ENCODE data around the gene PDK3. TPM values are rescaled to one million over a fixed set of nuclear protein-coding genes. Genes with fewer than 3 reads are reported as not detected.

Gene PDK3
- total RNA-seq, 1 experiment from 2014 or later, result 47.3 TPM

DNA sequence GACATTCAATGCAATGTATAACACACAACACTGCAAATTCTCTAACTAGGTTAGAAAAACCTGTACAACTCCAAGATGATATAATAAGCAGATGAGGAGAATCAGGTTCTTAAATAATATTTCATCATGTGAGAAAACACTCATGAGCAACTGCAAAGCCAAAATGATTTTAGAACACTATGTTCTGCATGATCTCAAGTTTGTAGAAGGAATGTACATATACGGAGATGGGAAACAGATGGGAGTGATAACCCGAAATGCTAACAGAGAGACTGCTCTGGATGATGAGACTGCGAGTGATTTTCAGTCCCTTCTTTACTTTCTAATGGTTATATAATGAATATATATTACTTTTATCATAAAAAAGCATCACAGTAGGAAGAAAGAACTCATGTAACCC is 101.2 kb downstream of the PDK3 start:
- H3K27ac ChIP-seq (ENCODE audit: insufficient read length, low read depth, low read length), result no peak overlapping the region
- no CpG with 5 or more reads among the region's 3 CpGs for WGBS (ENCODE audit: extremely low coverage, insufficient read length, low lambda C conversion rate)
- no peak overlapping the region for H3K9ac ChIP-seq (ENCODE audit: extremely low read depth, insufficient read length, low read length)
- H3K27me3 ChIP-seq (ENCODE audit: insufficient read depth, low read length), result no peaks in the 10 kb centered on the region
- no peaks in the 10 kb centered on the region for H3K9me3 ChIP-seq (ENCODE audit: control insufficient read depth, low read depth, low read length)
- no peaks in the 10 kb centered on the region for H4K20me1 ChIP-seq (ENCODE audit: control insufficient read depth, insufficient read depth, insufficient read length)
- H4K91ac ChIP-seq (ENCODE audit: insufficient read length, low read depth, low read length), result no peak overlapping the region
- no peaks in the 10 kb centered on the region for H3K27me3 Mint-ChIP-seq (ENCODE audit: low read depth)
- H2BK120ac ChIP-seq (ENCODE audit: low read depth, low read length, poor library complexity, severe bottlenecking), result no peak overlapping the region
- no peak overlapping the region for H3K4ac ChIP-seq (ENCODE audit: low read depth, low read length)
- H3K4me2 ChIP-seq (ENCODE audit: insufficient read depth, insufficient read length, low read length), result no peak overlapping the region
- no peak overlapping the region for H2AFZ ChIP-seq (ENCODE audit: low read length)
- H2BK5ac ChIP-seq (ENCODE audit: insufficient read length, low read length), result no peak overlapping the region
- H2BK12ac ChIP-seq (ENCODE audit: insufficient read length, low read depth, low read length), result no peak overlapping the region
- H3K9me3 Mint-ChIP-seq, result no peaks in the 10 kb centered on the region
- no peaks in the 10 kb centered on the region for H3K79me2 ChIP-seq (ENCODE audit: insufficient read depth, low read length)
- TF ChIP-seq, protein P1, sequence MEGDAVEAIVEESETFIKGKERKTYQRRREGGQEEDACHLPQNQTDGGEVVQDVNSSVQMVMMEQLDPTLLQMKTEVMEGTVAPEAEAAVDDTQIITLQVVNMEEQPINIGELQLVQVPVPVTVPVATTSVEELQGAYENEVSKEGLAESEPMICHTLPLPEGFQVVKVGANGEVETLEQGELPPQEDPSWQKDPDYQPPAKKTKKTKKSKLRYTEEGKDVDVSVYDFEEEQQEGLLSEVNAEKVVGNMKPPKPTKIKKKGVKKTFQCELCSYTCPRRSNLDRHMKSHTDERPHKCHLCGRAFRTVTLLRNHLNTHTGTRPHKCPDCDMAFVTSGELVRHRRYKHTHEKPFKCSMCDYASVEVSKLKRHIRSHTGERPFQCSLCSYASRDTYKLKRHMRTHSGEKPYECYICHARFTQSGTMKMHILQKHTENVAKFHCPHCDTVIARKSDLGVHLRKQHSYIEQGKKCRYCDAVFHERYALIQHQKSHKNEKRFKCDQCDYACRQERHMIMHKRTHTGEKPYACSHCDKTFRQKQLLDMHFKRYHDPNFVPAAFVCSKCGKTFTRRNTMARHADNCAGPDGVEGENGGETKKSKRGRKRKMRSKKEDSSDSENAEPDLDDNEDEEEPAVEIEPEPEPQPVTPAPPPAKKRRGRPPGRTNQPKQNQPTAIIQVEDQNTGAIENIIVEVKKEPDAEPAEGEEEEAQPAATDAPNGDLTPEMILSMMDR (conservative IDR thresholded peaks at IDR 0.05), result no peak
- no peak overlapping the region for H3K4me3 Mint-ChIP-seq
- no peak for DNase-seq
- H3K18ac ChIP-seq (ENCODE audit: insufficient read length, low read depth, low read length), result no peak overlapping the region
- H3K79me1 ChIP-seq (ENCODE audit: insufficient read depth, low read depth, low read length, poor library complexity, severe bottlenecking), result no peaks in the 10 kb centered on the region
- peaks cover 2 to 4% of the 10 kb centered on the region in 2 experiments; a peak in 1 of 4 replicates for H3K4me1 Mint-ChIP-seq
- H3K23ac ChIP-seq (ENCODE audit: insufficient read length, low read depth, low read length), result no peak overlapping the region
- H3K14ac ChIP-seq (ENCODE audit: insufficient read depth, low read length), result no peak overlapping the region
- H3T11ph ChIP-seq (ENCODE audit: low read length), result no peak overlapping the region
- no peak overlapping the region for H2BK15ac ChIP-seq (ENCODE audit: low read depth, low read length)
- H3K4me1 ChIP-seq (ENCODE audit: insufficient read depth, low read length), result no peaks in the 10 kb centered on the region
- H3K23me2 ChIP-seq (ENCODE audit: insufficient read length, low read depth, low read length, poor library complexity, severe bottlenecking), result no peaks in the 10 kb centered on the region
- H2BK20ac ChIP-seq (ENCODE audit: low read depth, low read length, poor library complexity, severe bottlenecking), result no peak overlapping the region
- no peak overlapping the region for H3K27ac Mint-ChIP-seq
- H3K36me3 Mint-ChIP-seq (ENCODE audit: insufficient read depth in 1 of 3, low read depth in 3 of 3), result peaks cover 11 to 26% (median 16%) of the 10 kb centered on the region in 3 experiments; a peak in 6 of 7 replicates
- H4K5ac ChIP-seq (ENCODE audit: insufficient read length, low read depth, low read length), result no peak overlapping the region
- H3K56ac ChIP-seq (ENCODE audit: insufficient read length, low read depth, low read length), result no peak overlapping the region
- no peak overlapping the region for H2AK5ac ChIP-seq (ENCODE audit: insufficient read length, low read length)
- H4K8ac ChIP-seq (replicated peaks; ENCODE audit: insufficient read length, low read depth, low read length), result no peak overlapping the region

Measured in H9 (cell line).